K562 (cell line): Measurements from ENCODE around the gene UCN. TPM values are rescaled to one million over a fixed set of nuclear protein-coding genes. Genes with fewer than 3 reads are reported as not detected.
A peak's percentile ranks its signal among the peaks of the same experiment; 100 is the strongest.

Experiments
- ATF7 ChIP-seq: fragments of 450-650 bp; IDR thresholded peaks from 2 replicates; pipeline ENCODE4 v1.7.1; 2014; ENCODE audit warnings: mild to moderate bottlenecking, moderate library complexity
- DACH1 ChIP-seq: fragments of 450-650 bp; IDR thresholded peaks from 2 replicates; pipeline ENCODE4 v1.6.1; 2018; ENCODE audit not compliant: partially characterized antibody
- ELF4 ChIP-seq: fragments of 450-650 bp; formaldehyde crosslinking; IDR thresholded peaks from 2 replicates; pipeline ENCODE4 v1.4.0; 2022; ENCODE audit warnings: missing genetic modification characterization
- ESRRA ChIP-seq: fragments of 450-650 bp; IDR thresholded peaks from 2 replicates; pipeline ENCODE4 v1.6.1; 2014; ENCODE audit warnings: low read depth, mild to moderate bottlenecking, moderate library complexity, borderline replicate concordance
- HDAC1 ChIP-seq, 2 experiments: fragments of 450-650 bp; IDR thresholded peaks; 2 replicates each; pipeline ENCODE4 v1.6.1; 2016 to 2017; ENCODE audit warnings: inconsistent platforms in 1 of 2, mild to moderate bottlenecking in 1 of 2, moderate library complexity in 1 of 2
- JUNB ChIP-seq: fragments of 450-650 bp; formaldehyde crosslinking; conservative IDR thresholded peaks from 2 replicates; pipeline ENCODE4 v1.4.0; 2020; ENCODE audit warnings: mild to moderate bottlenecking
- NFRKB ChIP-seq: fragments of 450-650 bp; IDR thresholded peaks from 2 replicates; pipeline ENCODE4 v1.6.1; 2016; ENCODE audit warnings: low read depth
- NR4A1 ChIP-seq, 2 experiments: fragments of 250-450 bp in 1 of 2; fragments of 450-650 bp in 1 of 2; sonication (Bioruptor Pico) in 1 of 2; IDR thresholded peaks; 2 replicates each; pipeline versions ENCODE4 v1.4.0 to v1.6.1; 2016 to 2020; ENCODE audit warnings: mild to moderate bottlenecking in 2 of 2, missing compliant biosample characterization in 1 of 2, missing genetic modification characterization in 1 of 2, moderate library complexity in 1 of 2
- POLR2AphosphoS5 ChIP-seq: IDR thresholded peaks from 2 replicates; pipeline ENCODE4 v1.6.1; 2011; ENCODE audit warnings: mild to moderate bottlenecking, low read depth, low read length, moderate library complexity; ENCODE audit not compliant: control insufficient read depth, insufficient read depth
- RHOXF2B ChIP-seq: fragments of 250-450 bp; sonication (Bioruptor Pico); conservative IDR thresholded peaks from 2 replicates; pipeline ENCODE4 v1.5.1; 2021
- SP1 ChIP-seq: sonication (generic); formaldehyde crosslinking; IDR thresholded peaks from 2 replicates; pipeline ENCODE4 v1.8.1; 2022; ENCODE audit warnings: mild to moderate bottlenecking, missing genetic modification reagents
- STAT5A ChIP-seq: IDR thresholded peaks from 2 replicates; pipeline ENCODE4 v1.6.1; 2012; ENCODE audit warnings: low read length, inconsistent platforms, borderline replicate concordance
- USF1 ChIP-seq: sonication (generic); formaldehyde crosslinking; IDR thresholded peaks from 2 replicates; pipeline ENCODE4 v1.9.0; 2022; ENCODE audit warnings: mild to moderate bottlenecking, missing genetic modification reagents
- ZEB2 ChIP-seq: fragments of 450-650 bp; IDR thresholded peaks from 2 replicates; pipeline ENCODE4 v1.6.1; 2016
- ZKSCAN3 ChIP-seq: fragments of 250-450 bp; sonication (Bioruptor Pico); IDR thresholded peaks from 2 replicates; pipeline ENCODE4 v1.4.0; 2020
- ZNF174 ChIP-seq: fragments of 250-450 bp; sonication (Bioruptor Pico); IDR thresholded peaks from 2 replicates; pipeline ENCODE4 v1.4.0; 2020; ENCODE audit warnings: mild to moderate bottlenecking
- ZNF3 ChIP-seq: fragments of 250-450 bp; sonication (Bioruptor Pico); IDR thresholded peaks from 2 replicates; pipeline ENCODE4 v1.5.0; 2021; ENCODE audit warnings: mild to moderate bottlenecking, moderate library complexity
- ZNF583 ChIP-seq: fragments of 250-450 bp; sonication (Bioruptor Pico); IDR thresholded peaks from 2 replicates; pipeline ENCODE4 v1.4.0; 2020
- ZNF668 ChIP-seq: fragments of 250-450 bp; sonication (Bioruptor Pico); IDR thresholded peaks from 2 replicates; pipeline ENCODE4 v1.8.0; 2022; ENCODE audit warnings: mild to moderate bottlenecking, inconsistent platforms
- polyA plus RNA-seq, 8 experiments: library from polyadenylated mRNA; depleted of rRNA in 4 of 8; stranded (reverse) in 5 of 8; unstranded in 3 of 8; fragments of >200 nt; fragmentation: Nextera tagmentation in 2 of 8; fragmentation: Illumina TruSeq in 1 of 8; extraction: Ambion mirVana in 2 of 8; extraction: Trizol in 1 of 8; gene quantifications; 2 replicates each; pipeline versions ENCODE4 v1.2.1 to v1.2.3, GENCODE V29; 2011 to 2014; ENCODE audit warnings: inconsistent platforms in 1 of 8, missing spikeins in 1 of 8
- total RNA-seq, 7 experiments: library from RNA; depleted of rRNA in 6 of 7; stranded (reverse); fragments of >200 nt in 6 of 7; fragmentation: Illumina TruSeq in 2 of 7; extraction: Trizol in 2 of 7; gene quantifications; 2 replicates each; pipeline versions ENCODE4 v1.2.1 to v1.2.3, GENCODE V29; 2011 to 2021; ENCODE audit warnings: low replicate concordance in 1 of 7
- TF ChIP-seq, protein P1 (sequence below): sonication (generic); formaldehyde crosslinking; IDR thresholded peaks from 2 replicates; pipeline ENCODE4 v1.8.0; 2022; ENCODE audit warnings: mild to moderate bottlenecking, missing genetic modification reagents
- TF ChIP-seq, protein P2 (sequence below): fragments of 250-450 bp; sonication (Bioruptor Pico); IDR thresholded peaks from 2 replicates; pipeline ENCODE4 v1.5.0; 2021
- TF ChIP-seq, protein P3 (sequence below): sonication (generic); IDR thresholded peaks from 2 replicates; pipeline ENCODE4 v1.6.1; 2016

The UCN gene
- total and polyA plus RNA-seq, 9 of the 15 experiments (the other 6 are each of a cell fraction or from before 2014, with no cell fraction given): 0.10 to 2.7 (median 0.43) TPM

GRCh38 chr2:27320958-27321543 is 12.8 kb upstream of the UCN start (continued):
- TF ChIP-seq, protein P1, sequence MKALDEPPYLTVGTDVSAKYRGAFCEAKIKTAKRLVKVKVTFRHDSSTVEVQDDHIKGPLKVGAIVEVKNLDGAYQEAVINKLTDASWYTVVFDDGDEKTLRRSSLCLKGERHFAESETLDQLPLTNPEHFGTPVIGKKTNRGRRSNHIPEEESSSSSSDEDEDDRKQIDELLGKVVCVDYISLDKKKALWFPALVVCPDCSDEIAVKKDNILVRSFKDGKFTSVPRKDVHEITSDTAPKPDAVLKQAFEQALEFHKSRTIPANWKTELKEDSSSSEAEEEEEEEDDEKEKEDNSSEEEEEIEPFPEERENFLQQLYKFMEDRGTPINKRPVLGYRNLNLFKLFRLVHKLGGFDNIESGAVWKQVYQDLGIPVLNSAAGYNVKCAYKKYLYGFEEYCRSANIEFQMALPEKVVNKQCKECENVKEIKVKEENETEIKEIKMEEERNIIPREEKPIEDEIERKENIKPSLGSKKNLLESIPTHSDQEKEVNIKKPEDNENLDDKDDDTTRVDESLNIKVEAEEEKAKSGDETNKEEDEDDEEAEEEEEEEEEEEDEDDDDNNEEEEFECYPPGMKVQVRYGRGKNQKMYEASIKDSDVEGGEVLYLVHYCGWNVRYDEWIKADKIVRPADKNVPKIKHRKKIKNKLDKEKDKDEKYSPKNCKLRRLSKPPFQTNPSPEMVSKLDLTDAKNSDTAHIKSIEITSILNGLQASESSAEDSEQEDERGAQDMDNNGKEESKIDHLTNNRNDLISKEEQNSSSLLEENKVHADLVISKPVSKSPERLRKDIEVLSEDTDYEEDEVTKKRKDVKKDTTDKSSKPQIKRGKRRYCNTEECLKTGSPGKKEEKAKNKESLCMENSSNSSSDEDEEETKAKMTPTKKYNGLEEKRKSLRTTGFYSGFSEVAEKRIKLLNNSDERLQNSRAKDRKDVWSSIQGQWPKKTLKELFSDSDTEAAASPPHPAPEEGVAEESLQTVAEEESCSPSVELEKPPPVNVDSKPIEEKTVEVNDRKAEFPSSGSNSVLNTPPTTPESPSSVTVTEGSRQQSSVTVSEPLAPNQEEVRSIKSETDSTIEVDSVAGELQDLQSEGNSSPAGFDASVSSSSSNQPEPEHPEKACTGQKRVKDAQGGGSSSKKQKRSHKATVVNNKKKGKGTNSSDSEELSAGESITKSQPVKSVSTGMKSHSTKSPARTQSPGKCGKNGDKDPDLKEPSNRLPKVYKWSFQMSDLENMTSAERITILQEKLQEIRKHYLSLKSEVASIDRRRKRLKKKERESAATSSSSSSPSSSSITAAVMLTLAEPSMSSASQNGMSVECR: no peak
- TF ChIP-seq STAT5A (no peak), POLR2AphosphoS5 (peak; percentile 36; the same call in 1 of the 2 replicates), ZEB2 (peak; percentile 91), NFRKB (no peak), ZNF3 (CRISPR knock-in tag) (no peak), DACH1 (no peak), ZKSCAN3 (no peak), ZNF174 (CRISPR knock-in tag) (no peak), RHOXF2B (CRISPR knock-in tag) (no peak), ELF4 (CRISPR knock-in tag) (no peak), SP1 (CRISPR knock-in tag) (peak; percentile 72), ESRRA (no peak), ATF7 (peak; percentile 85; the same call in 1 of the 2 replicates), ZNF668 (CRISPR knock-in tag) (no peak), NR4A1 (CRISPR knock-in tag; IDR thresholded peaks at IDR 0.05) (no peak), NR4A1 (tag; IDR thresholded peaks at IDR 0.05) (no peak), ZNF583 (no peak), JUNB (CRISPR knock-in tag) (peak; percentile 91), HDAC1 (IDR thresholded peaks at IDR 0.05) (peak in 1 of 2 experiments; percentile 62; a peak in 1 of 4 replicates), USF1 (CRISPR knock-in tag) (no peak)
- TF ChIP-seq, protein P2, sequence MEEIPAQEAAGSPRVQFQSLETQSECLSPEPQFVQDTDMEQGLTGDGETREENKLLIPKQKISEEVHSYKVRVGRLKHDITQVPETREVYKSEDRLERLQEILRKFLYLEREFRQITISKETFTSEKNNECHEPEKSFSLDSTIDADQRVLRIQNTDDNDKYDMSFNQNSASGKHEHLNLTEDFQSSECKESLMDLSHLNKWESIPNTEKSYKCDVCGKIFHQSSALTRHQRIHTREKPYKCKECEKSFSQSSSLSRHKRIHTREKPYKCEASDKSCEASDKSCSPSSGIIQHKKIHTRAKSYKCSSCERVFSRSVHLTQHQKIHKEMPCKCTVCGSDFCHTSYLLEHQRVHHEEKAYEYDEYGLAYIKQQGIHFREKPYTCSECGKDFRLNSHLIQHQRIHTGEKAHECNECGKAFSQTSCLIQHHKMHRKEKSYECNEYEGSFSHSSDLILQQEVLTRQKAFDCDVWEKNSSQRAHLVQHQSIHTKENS (CRISPR knock-in tag): no peak
- TF ChIP-seq, protein P3, sequence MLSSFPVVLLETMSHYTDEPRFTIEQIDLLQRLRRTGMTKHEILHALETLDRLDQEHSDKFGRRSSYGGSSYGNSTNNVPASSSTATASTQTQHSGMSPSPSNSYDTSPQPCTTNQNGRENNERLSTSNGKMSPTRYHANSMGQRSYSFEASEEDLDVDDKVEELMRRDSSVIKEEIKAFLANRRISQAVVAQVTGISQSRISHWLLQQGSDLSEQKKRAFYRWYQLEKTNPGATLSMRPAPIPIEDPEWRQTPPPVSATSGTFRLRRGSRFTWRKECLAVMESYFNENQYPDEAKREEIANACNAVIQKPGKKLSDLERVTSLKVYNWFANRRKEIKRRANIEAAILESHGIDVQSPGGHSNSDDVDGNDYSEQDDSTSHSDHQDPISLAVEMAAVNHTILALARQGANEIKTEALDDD: no peak
